ENCODE results near the gene SCARB1. TPM values are rescaled to one million over a fixed set of nuclear protein-coding genes. Genes with fewer than 3 reads are reported as not detected.
A peak's percentile ranks its signal among the peaks of the same experiment; 100 is the strongest.

The SCARB1 gene
- total and polyA plus RNA-seq, 9 of the 15 experiments (the other 6 are each of a cell fraction or from before 2014, with no cell fraction given): 0.56 to 157 (median 52.8) TPM

GRCh38 chr12:124896461-124896860, 32.8 kb upstream of the SCARB1 start (continued):
- TF ChIP-seq RBM25 (IDR thresholded peaks at IDR 0.05; ENCODE audit: low read depth, low read length, severe bottlenecking): peak; percentile 90
- peak; percentile 63 to 76 for TF ChIP-seq KDM1A (IDR thresholded peaks at IDR 0.05)
- TF ChIP-seq ZNF121 (CRISPR knock-in tag; conservative IDR thresholded peaks at IDR 0.05): peak; percentile 29; the same call in 1 of the 2 replicates

- no peak for ATAC-seq
- TF ChIP-seq PKNOX1 (IDR thresholded peaks at IDR 0.05) (peak; percentile 24; the same call in 1 of the 2 replicates), HBP1 (CRISPR knock-in tag; IDR thresholded peaks at IDR 0.05) (no peak)
- intact Hi-C loops (cut with micrococcal nuclease): no loop called here
- Histone ChIP-seq H2AFZ (ENCODE audit: low read depth, low read length) (no peak overlapping the region), H3K9me3 (replicated peaks; ENCODE audit: control insufficient read depth, insufficient read depth, low read depth, low read length) (no peaks in the 10 kb centered on the region), H4K20me1 (replicated peaks; ENCODE audit: control insufficient read depth, insufficient read depth, low read length) (no peaks in the 10 kb centered on the region), H3K36me3 (ENCODE audit: control insufficient read depth, insufficient read depth, low read length) (no peaks in the 10 kb centered on the region), H3K4me2 (ENCODE audit: insufficient read depth, low read length) (no peak overlapping the region), H3K27ac (ENCODE audit: extremely low read depth, low read depth, low read length) (no peak overlapping the region), H3K27me3 (ENCODE audit: control insufficient read depth in 2 of 2, insufficient read depth in 2 of 2, low read length in 2 of 2) (no peaks in the 10 kb centered on the region), H3K4me1 (replicated peaks in 1 of 2; ENCODE audit: control insufficient read depth in 2 of 2, insufficient read depth in 2 of 2, low read length in 2 of 2) (peaks cover 0 to 3% of the 10 kb centered on the region in 2 experiments; a peak in 2 of 5 replicates), H3K9me1 (ENCODE audit: control insufficient read depth, insufficient read depth, low read length) (no peaks in the 10 kb centered on the region), H3K79me2 (ENCODE audit: control insufficient read depth, insufficient read depth, low read length) (no peaks in the 10 kb centered on the region), H3K9ac (ENCODE audit: insufficient read depth in 1 of 2, low read depth in 2 of 2, low read length in 2 of 2) (no peak overlapping the region), H3K4me3 (no peak overlapping the region)
- BruUV-seq (replicated peaks): no TSS peak
- no peak for DNase-seq (ENCODE audit: extremely low read depth in 1 of 4, low spot score in 3 of 4)
- FAIRE-seq: no peak
- 62% methylated on average over 8 of the region's 9 CpGs for WGBS (ENCODE audit: insufficient coverage, low coverage, missing lambda C conversion rate)
- in situ Hi-C loops (cut with MboI): no loop called here
- ChIA-PET CTCF (ENCODE audit: low intra/inter-chr PET ratio) (no interaction called here), POLR2A (interaction anchor here (0.8 to 1.4 kb wide), 3 partner anchors 9 to 24 kb away, joined by 3 to 6 read pairs (median 4); no protein-coding TSS in a partner anchor)
These were observed 30.3 kb upstream of the SCARB1 start for GRCh38 chr12:124893792-124894516.
